GM23338 (cell line): ENCODE measurements around the gene LDLRAD2. TPM values are rescaled to one million over a fixed set of nuclear protein-coding genes. Genes with fewer than 3 reads are reported as not detected.

ENCODE experiments used
- ATAC-seq: fragments of 200-7000 bp; cut with Tn5 transposase; 3 replicates; pipeline ENCODE4 v1.9.1; 2020
- DNase-seq: peaks from one replicate; pipeline ENCODE4 v3.0.0-alpha.2; 2015; ENCODE audit warnings: low spot score
- H2AFZ ChIP-seq: fragments of 200-600 bp; sonication (generic); 2 replicates; pipeline ENCODE4 v1.8.0; 2016; ENCODE audit warnings: antibody characterized with exemption, mild to moderate bottlenecking, moderate library complexity
- H3F3A ChIP-seq: fragments of 200-600 bp; sonication (generic); replicated peaks from 2 replicates; pipeline ENCODE4 v1.8.0; 2017; ENCODE audit warnings: antibody characterized with exemption, mixed run types, low read depth
- H3K27ac ChIP-seq: fragments of 200-600 bp; sonication (generic); 2 replicates; pipeline ENCODE4 v1.6.1; 2016; ENCODE audit warnings: low read depth
- H3K27me3 ChIP-seq: fragments of 200-600 bp; sonication (generic); 2 replicates; pipeline ENCODE4 v1.8.0; 2016; ENCODE audit warnings: mild to moderate bottlenecking, mixed run types, moderate library complexity; ENCODE audit not compliant: insufficient read depth
- H3K36me3 ChIP-seq: fragments of 200-600 bp; sonication (generic); 2 replicates; pipeline ENCODE4 v1.8.0; 2016; ENCODE audit warnings: mild to moderate bottlenecking; ENCODE audit not compliant: insufficient read depth
- H3K4me1 ChIP-seq: fragments of 200-600 bp; sonication (generic); 2 replicates; pipeline ENCODE4 v1.8.0; 2016; ENCODE audit warnings: mild to moderate bottlenecking, moderate library complexity; ENCODE audit not compliant: insufficient read depth
- H3K4me2 ChIP-seq: fragments of 200-600 bp; sonication (generic); 2 replicates; pipeline ENCODE4 v1.7.1; 2017; ENCODE audit warnings: mixed run types
- H3K4me3 ChIP-seq: fragments of 200-600 bp; sonication (generic); 2 replicates; pipeline ENCODE4 v1.6.1; 2016; ENCODE audit warnings: mixed run types
- H3K79me2 ChIP-seq: fragments of 200-600 bp; sonication (generic); replicated peaks from 2 replicates; pipeline ENCODE4 v1.8.0; 2017; ENCODE audit warnings: mild to moderate bottlenecking; ENCODE audit not compliant: insufficient read depth
- H3K9me2 ChIP-seq: fragments of 200-600 bp; sonication (generic); 2 replicates; pipeline ENCODE4 v1.8.0; 2017; ENCODE audit not compliant: insufficient read depth
- H4K20me1 ChIP-seq: fragments of 200-600 bp; sonication (generic); replicated peaks from 2 replicates; pipeline ENCODE4 v1.8.0; 2017; ENCODE audit warnings: mild to moderate bottlenecking; ENCODE audit not compliant: insufficient read depth
- H3K27ac Mint-ChIP-seq: 2 replicates; pipeline ENCODE4 v1.8.0; 2020; ENCODE audit warnings: inconsistent platforms, mild to moderate bottlenecking, moderate library complexity, mixed read lengths
- H3K27me3 Mint-ChIP-seq: 3 replicates; pipeline ENCODE4 v1.8.0; 2022; ENCODE audit warnings: low read depth, mild to moderate bottlenecking, moderate library complexity, mixed read lengths, inconsistent platforms; ENCODE audit not compliant: insufficient read depth, poor library complexity
- H3K36me3 Mint-ChIP-seq: 3 replicates; pipeline ENCODE4 v1.8.0; 2021; ENCODE audit warnings: low read depth, mild to moderate bottlenecking, inconsistent platforms, moderate library complexity, mixed read lengths
- H3K4me1 Mint-ChIP-seq: 3 replicates; pipeline ENCODE4 v1.8.0; 2020; ENCODE audit warnings: mild to moderate bottlenecking, inconsistent platforms, mixed read lengths
- H3K4me3 Mint-ChIP-seq: 3 replicates; pipeline ENCODE4 v1.8.0; 2021; ENCODE audit warnings: moderate library complexity, mild to moderate bottlenecking, inconsistent platforms, mixed read lengths
- H3K9me3 Mint-ChIP-seq: 3 replicates; pipeline ENCODE4 v1.8.0; 2020; ENCODE audit warnings: moderate library complexity, mild to moderate bottlenecking, inconsistent platforms, mixed read lengths
- CREB1 ChIP-seq: fragments of 250-450 bp; sonication (Bioruptor Pico); IDR thresholded peaks from 2 replicates; pipeline ENCODE4 v1.5.0; 2020; ENCODE audit warnings: low read depth, mild to moderate bottlenecking, moderate library complexity
- CTCF ChIP-seq, 2 experiments: fragments of 200-600 bp in 1 of 2; sonication (generic) in 1 of 2; conservative IDR thresholded peaks; 2 replicates each; pipeline versions ENCODE4 v1.5.1 to v1.6.1; 2016 to 2017; ENCODE audit warnings: antibody characterized with exemption in 2 of 2, low read depth in 2 of 2, mild to moderate bottlenecking in 2 of 2, moderate library complexity in 1 of 2
- ETS1 ChIP-seq: IDR thresholded peaks from 2 replicates; pipeline ENCODE4 v1.6.1; 2016; ENCODE audit warnings: antibody characterized with exemption
- EZH2 ChIP-seq: fragments of 200-600 bp; sonication (generic); IDR thresholded peaks from one replicate; pipeline ENCODE4 v1.8.0; 2017; ENCODE audit warnings: antibody characterized with exemption, mild to moderate bottlenecking, low read depth; ENCODE audit not compliant: unreplicated experiment
- EZH2phosphoT487 ChIP-seq: fragments of 200-600 bp; sonication (generic); IDR thresholded peaks from one replicate; pipeline ENCODE4 v1.8.1; 2018; ENCODE audit warnings: antibody characterized with exemption; ENCODE audit not compliant: unreplicated experiment
- JUNB ChIP-seq: IDR thresholded peaks from one replicate; pipeline ENCODE4 v1.6.1; 2016; ENCODE audit warnings: antibody characterized with exemption; ENCODE audit not compliant: unreplicated experiment
- NANOG ChIP-seq: IDR thresholded peaks from 2 replicates; pipeline ENCODE4 v1.6.1; 2016; ENCODE audit warnings: antibody characterized with exemption, borderline replicate concordance
- POLR2AphosphoS5 ChIP-seq: IDR thresholded peaks from 2 replicates; pipeline ENCODE4 v1.6.1; 2016; ENCODE audit warnings: antibody characterized with exemption, low read depth
- REST ChIP-seq: IDR thresholded peaks from one replicate; pipeline ENCODE4 v1.6.1; 2018; ENCODE audit warnings: antibody characterized with exemption; ENCODE audit not compliant: unreplicated experiment
- STAT1 ChIP-seq: IDR thresholded peaks from one replicate; pipeline ENCODE4 v1.6.1; 2016; ENCODE audit warnings: antibody characterized with exemption; ENCODE audit not compliant: unreplicated experiment
- ZNF114 ChIP-seq: fragments of 250-450 bp; sonication (Bioruptor Pico); IDR thresholded peaks from 2 replicates; pipeline ENCODE4 v1.5.0; 2020; ENCODE audit warnings: mild to moderate bottlenecking, moderate library complexity
- ZNF331 ChIP-seq: fragments of 250-450 bp; sonication (Bioruptor Pico); IDR thresholded peaks from 2 replicates; pipeline ENCODE4 v1.5.0; 2020; ENCODE audit warnings: low read depth, mild to moderate bottlenecking, moderate library complexity
- polyA plus RNA-seq: library from polyadenylated mRNA; unstranded; fragments of >200 nt; fragmentation: Nextera tagmentation; extraction: Ambion mirVana; gene quantifications from 2 replicates; pipeline ENCODE4 v1.2.1, GENCODE V29; 2016
- total RNA-seq: library from RNA; depleted of rRNA; stranded (reverse); fragments of >200 nt; shearing (Covaris generic); gene quantifications from 2 replicates; pipeline ENCODE4 v1.2.3, GENCODE V29; 2014
- TF ChIP-seq, protein P1 (sequence below): fragments of 250-450 bp; sonication (Bioruptor Pico); IDR thresholded peaks from 2 replicates; pipeline ENCODE4 v1.5.0; 2020; ENCODE audit warnings: mild to moderate bottlenecking, moderate library complexity

Gene LDLRAD2
- total and polyA plus RNA-seq, 2 experiments from 2014 or later: 1.6 to 5.8 TPM

DNA sequence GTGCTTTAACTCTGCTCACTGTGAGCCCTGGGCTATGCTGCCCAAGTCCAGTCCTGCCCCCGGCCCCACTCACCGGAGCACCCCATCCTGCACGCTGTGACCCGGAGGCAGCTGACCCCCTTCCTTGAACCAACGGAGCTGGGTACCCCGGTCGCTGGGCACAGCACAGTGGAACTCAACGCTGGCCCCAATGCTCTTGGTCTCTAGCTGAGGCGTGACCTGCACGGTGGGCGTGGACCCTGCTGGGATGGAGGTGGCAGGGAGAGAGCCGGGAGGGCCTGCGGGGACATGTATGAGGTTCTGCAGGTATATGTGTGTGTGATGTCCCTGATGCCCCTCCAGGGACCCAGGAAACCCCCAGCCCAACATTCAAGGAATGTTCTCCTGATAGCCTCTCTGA is 24.7 kb downstream of the LDLRAD2 start:
- Histone ChIP-seq H3K4me3 (no peak overlapping the region), H3K36me3 (peaks cover 6% of the 10 kb centered on the region), H3K79me2 (no peaks in the 10 kb centered on the region), H2AFZ (no peak overlapping the region), H3K9me2 (no peaks in the 10 kb centered on the region), H3K4me2 (no peak overlapping the region), H4K20me1 (no peaks in the 10 kb centered on the region), H3K27ac (no peak overlapping the region), H3K27me3 (no peaks in the 10 kb centered on the region), H3F3A (no peaks in the 10 kb centered on the region), H3K4me1 (no peaks in the 10 kb centered on the region)
- H3K9me3 Mint-ChIP-seq: peaks cover 15% of the 10 kb centered on the region
- no peak overlapping the region for H3K4me3 Mint-ChIP-seq
- ATAC-seq (no peak), DNase-seq (no peak)
- no peak overlapping the region for H3K27ac Mint-ChIP-seq
- no peaks in the 10 kb centered on the region; the same call in 2 of the 3 replicates for H3K4me1 Mint-ChIP-seq
- H3K27me3 Mint-ChIP-seq: peaks cover 2% of the 10 kb centered on the region
- no peak for TF ChIP-seq JUNB
- TF ChIP-seq STAT1: no peak
- no peak for TF ChIP-seq ETS1
- TF ChIP-seq CTCF (conservative IDR thresholded peaks at IDR 0.05; ENCODE audit: low read depth in 2 of 2): no peak
- TF ChIP-seq NANOG: no peak
- TF ChIP-seq ZNF114: no peak
- TF ChIP-seq, protein P1, sequence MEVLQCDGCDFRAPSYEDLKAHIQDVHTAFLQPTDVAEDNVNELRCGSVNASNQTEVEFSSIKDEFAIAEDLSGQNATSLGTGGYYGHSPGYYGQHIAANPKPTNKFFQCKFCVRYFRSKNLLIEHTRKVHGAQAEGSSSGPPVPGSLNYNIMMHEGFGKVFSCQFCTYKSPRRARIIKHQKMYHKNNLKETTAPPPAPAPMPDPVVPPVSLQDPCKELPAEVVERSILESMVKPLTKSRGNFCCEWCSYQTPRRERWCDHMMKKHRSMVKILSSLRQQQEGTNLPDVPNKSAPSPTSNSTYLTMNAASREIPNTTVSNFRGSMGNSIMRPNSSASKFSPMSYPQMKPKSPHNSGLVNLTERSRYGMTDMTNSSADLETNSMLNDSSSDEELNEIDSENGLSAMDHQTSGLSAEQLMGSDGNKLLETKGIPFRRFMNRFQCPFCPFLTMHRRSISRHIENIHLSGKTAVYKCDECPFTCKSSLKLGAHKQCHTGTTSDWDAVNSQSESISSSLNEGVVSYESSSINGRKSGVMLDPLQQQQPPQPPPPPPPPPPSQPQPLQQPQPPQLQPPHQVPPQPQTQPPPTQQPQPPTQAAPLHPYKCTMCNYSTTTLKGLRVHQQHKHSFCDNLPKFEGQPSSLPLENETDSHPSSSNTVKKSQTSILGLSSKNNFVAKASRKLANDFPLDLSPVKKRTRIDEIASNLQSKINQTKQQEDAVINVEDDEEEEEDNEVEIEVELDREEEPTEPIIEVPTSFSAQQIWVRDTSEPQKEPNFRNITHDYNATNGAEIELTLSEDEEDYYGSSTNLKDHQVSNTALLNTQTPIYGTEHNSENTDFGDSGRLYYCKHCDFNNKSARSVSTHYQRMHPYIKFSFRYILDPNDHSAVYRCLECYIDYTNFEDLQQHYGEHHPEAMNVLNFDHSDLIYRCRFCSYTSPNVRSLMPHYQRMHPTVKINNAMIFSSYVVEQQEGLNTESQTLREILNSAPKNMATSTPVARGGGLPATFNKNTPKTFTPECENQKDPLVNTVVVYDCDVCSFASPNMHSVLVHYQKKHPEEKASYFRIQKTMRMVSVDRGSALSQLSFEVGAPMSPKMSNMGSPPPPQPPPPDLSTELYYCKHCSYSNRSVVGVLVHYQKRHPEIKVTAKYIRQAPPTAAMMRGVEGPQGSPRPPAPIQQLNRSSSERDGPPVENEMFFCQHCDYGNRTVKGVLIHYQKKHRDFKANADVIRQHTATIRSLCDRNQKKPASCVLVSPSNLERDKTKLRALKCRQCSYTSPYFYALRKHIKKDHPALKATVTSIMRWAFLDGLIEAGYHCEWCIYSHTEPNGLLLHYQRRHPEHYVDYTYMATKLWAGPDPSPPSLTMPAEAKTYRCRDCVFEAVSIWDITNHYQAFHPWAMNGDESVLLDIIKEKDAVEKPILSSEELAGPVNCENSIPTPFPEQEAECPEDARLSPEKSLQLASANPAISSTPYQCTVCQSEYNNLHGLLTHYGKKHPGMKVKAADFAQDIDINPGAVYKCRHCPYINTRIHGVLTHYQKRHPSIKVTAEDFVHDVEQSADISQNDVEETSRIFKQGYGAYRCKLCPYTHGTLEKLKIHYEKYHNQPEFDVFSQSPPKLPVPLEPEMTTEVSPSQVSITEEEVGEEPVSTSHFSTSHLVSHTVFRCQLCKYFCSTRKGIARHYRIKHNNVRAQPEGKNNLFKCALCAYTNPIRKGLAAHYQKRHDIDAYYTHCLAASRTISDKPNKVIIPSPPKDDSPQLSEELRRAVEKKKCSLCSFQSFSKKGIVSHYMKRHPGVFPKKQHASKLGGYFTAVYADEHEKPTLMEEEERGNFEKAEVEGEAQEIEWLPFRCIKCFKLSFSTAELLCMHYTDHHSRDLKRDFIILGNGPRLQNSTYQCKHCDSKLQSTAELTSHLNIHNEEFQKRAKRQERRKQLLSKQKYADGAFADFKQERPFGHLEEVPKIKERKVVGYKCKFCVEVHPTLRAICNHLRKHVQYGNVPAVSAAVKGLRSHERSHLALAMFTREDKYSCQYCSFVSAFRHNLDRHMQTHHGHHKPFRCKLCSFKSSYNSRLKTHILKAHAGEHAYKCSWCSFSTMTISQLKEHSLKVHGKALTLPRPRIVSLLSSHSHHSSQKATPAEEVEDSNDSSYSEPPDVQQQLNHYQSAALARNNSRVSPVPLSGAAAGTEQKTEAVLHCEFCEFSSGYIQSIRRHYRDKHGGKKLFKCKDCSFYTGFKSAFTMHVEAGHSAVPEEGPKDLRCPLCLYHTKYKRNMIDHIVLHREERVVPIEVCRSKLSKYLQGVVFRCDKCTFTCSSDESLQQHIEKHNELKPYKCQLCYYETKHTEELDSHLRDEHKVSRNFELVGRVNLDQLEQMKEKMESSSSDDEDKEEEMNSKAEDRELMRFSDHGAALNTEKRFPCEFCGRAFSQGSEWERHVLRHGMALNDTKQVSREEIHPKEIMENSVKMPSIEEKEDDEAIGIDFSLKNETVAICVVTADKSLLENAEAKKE (CRISPR knock-in tag): no peak
- TF ChIP-seq CREB1 (CRISPR knock-in tag): no peak
- TF ChIP-seq POLR2AphosphoS5: no peak
- no peak for TF ChIP-seq REST
- TF ChIP-seq EZH2: no peak
- no peak for TF ChIP-seq ZNF331 (CRISPR knock-in tag)
- TF ChIP-seq EZH2phosphoT487: no peak
- H3K36me3 Mint-ChIP-seq: peaks cover 68% of the 10 kb centered on the region
